Amniotic epithelial cell (primary cell): ENCODE measurements around the gene EGR2.
"Not testable (repeated sequence)": the region's sequence is repeated elsewhere in the genome, so short reads cannot be mapped to it uniquely, and the experiment has no call there.

Source experiments
- DNase-seq: peaks from one replicate; pipeline ENCODE4 v3.0.0-alpha.2; 2010; ENCODE audit warnings: low read depth

Gene EGR2

GRCh38 chr10:62794306-62794705, 21.9 kb downstream of the EGR2 start:
- DNase-seq, result peak; percentile 18

GRCh38 chr10:62792261-62792660, 23.9 kb downstream of the EGR2 start:
- no peak for DNase-seq

GRCh38 chr10:62790571-62790970, 25.6 kb downstream of the EGR2 start:
- no peak for DNase-seq

- DNase-seq, result no peak
Observed at GRCh38 chr10:62790019-62790555, 26.1 kb downstream of the EGR2 start.

- peak; percentile 8 for DNase-seq
Observed at GRCh38 chr10:62788861-62789467, 27.2 kb downstream of the EGR2 start.

GRCh38 chr10:62788285-62788684, 27.9 kb downstream of the EGR2 start:
- DNase-seq, result not testable (repeated sequence)

GRCh38 chr10:62784537-62784936, 31.6 kb downstream of the EGR2 start:
- DNase-seq, result not testable (repeated sequence)

- no peak for DNase-seq
Observed at GRCh38 chr10:62779487-62780248, 36.5 kb downstream of the EGR2 start.

GRCh38 chr10:62778125-62778524, 38.0 kb downstream of the EGR2 start:
- DNase-seq, result no peak

GRCh38 chr10:62772186-62772974, 43.8 kb downstream of the EGR2 start:
- DNase-seq, result no peak

- DNase-seq, result peak; percentile 5
Observed at GRCh38 chr10:62769574-62770242, 46.5 kb downstream of the EGR2 start.

GRCh38 chr10:62766386-62766785, 49.8 kb downstream of the EGR2 start:
- no peak for DNase-seq

- DNase-seq, result no peak
Observed at GRCh38 chr10:62765726-62766125, 50.4 kb downstream of the EGR2 start.

- DNase-seq, result no peak
Observed at GRCh38 chr10:62764011-62764410, 52.2 kb downstream of the EGR2 start.

- DNase-seq, result no peak
Observed at GRCh38 chr10:62763155-62763554, 53.0 kb downstream of the EGR2 start.
